Activated T-helper 1 cell treated with Interleukin-2 at 50 U/mL for 16 hours (primary cell): Measurements from ENCODE around the gene PLA2G2F.
A peak's percentile ranks its signal among the peaks of the same experiment; 100 is the strongest.

ENCODE experiments used
- DNase-seq: peaks from one replicate; pipeline ENCODE4 v3.0.0-alpha.2; 2020; ENCODE audit warnings: low read depth

The PLA2G2F gene

GRCh38 chr1:20172033-20172590, 33.0 kb downstream of the PLA2G2F start:
- no peak for DNase-seq

- no peak for DNase-seq
Measured at GRCh38 chr1:20174937-20175666, 36.0 kb downstream of the PLA2G2F start.

- DNase-seq: no peak
Measured at GRCh38 chr1:20178634-20179370, 39.7 kb downstream of the PLA2G2F start.

- no peak for DNase-seq
Measured at GRCh38 chr1:20179371-20180128, 40.4 kb downstream of the PLA2G2F start.

- DNase-seq: no peak
Measured at GRCh38 chr1:20180129-20180843, 41.2 kb downstream of the PLA2G2F start.

GRCh38 chr1:20180844-20181207, 41.7 kb downstream of the PLA2G2F start:
- no peak for DNase-seq

- no peak for DNase-seq
Measured at GRCh38 chr1:20182415-20182814, 43.3 kb downstream of the PLA2G2F start.

- no peak for DNase-seq
Measured at GRCh38 chr1:20183035-20183434, 43.9 kb downstream of the PLA2G2F start.

- DNase-seq: no peak
Measured at GRCh38 chr1:20183616-20184271, 44.6 kb downstream of the PLA2G2F start.

GRCh38 chr1:20184481-20184900, 45.4 kb downstream of the PLA2G2F start:
- DNase-seq: no peak

- peak; percentile 31 for DNase-seq
Measured at GRCh38 chr1:20184997-20185833, 46.1 kb downstream of the PLA2G2F start.

GRCh38 chr1:20185834-20186782, 47.0 kb downstream of the PLA2G2F start, which contains the start of the genes PLA2G2C and UBXN10:
PLA2G2C (minus strand) TSS chr1:20186518; CDS start chr1:20177363, 9,155 bp downstream.
UBXN10 (plus strand) TSS chr1:20186096; CDS start chr1:20190562, 4,466 bp downstream.
- DNase-seq: peak; percentile 7

- DNase-seq: no peak
Measured at GRCh38 chr1:20187103-20187812, 48.1 kb downstream of the PLA2G2F start.

GRCh38 chr1:20187813-20188454, 48.8 kb downstream of the PLA2G2F start:
- no peak for DNase-seq

- no peak for DNase-seq
Measured at GRCh38 chr1:20188455-20188817, 49.3 kb downstream of the PLA2G2F start.

GRCh38 chr1:20189664-20190063, 50.5 kb downstream of the PLA2G2F start:
- DNase-seq: no peak

- DNase-seq: no peak
Measured at GRCh38 chr1:20190256-20191160, 51.4 kb downstream of the PLA2G2F start.
